IMR-90 (cell line): Measurements from ENCODE around the gene DUSP8. TPM values are rescaled to one million over a fixed set of nuclear protein-coding genes. Genes with fewer than 3 reads are reported as not detected.

Experiments used
- ATAC-seq: fragments of 200-7000 bp; cut with Tn5 transposase; 2 replicates; pipeline ENCODE4 v1.9.1; 2020; ENCODE audit warnings: low read depth, mild to moderate bottlenecking, moderate library complexity
- BruUV-seq: library from RNA; stranded (reverse); fragments of 400-500 nt; replicated peaks from 2 replicates; lab custom pipeline; 2021; lab: Mats Ljungman, UMichigan
- CTCF ChIA-PET: fragments of 300-600 bp; formaldehyde crosslinking; extraction: SDS; loops from one replicate; lab custom pipeline; 2021; ENCODE audit warnings: antibody characterized with exemption; lab: Yijun Ruan, JAX
- POLR2A ChIA-PET: fragments of 300-600 bp; sonication (Branson Sonifier 250); formaldehyde crosslinking; loops from one replicate; lab custom pipeline; 2022; ENCODE audit warnings: antibody characterized with exemption; ENCODE audit not compliant: unreplicated experiment; lab: Charles Lee
- DNase-seq: peaks from one replicate; pipeline ENCODE4 v3.0.0; 2013
- H2AFZ ChIP-seq: replicated peaks from 2 replicates; pipeline ENCODE3; 2013; ENCODE audit warnings: low read length, mild to moderate bottlenecking; ENCODE audit not compliant: poor library complexity
- H2AK5ac ChIP-seq: 2 replicates; pipeline ENCODE4 v1.6.1; 2013; ENCODE audit warnings: low read depth, low read length, inconsistent platforms
- H2AK9ac ChIP-seq: replicated peaks from 2 replicates; pipeline ENCODE3; 2013; ENCODE audit warnings: mild to moderate bottlenecking, low read depth, low read length, moderate library complexity; ENCODE audit not compliant: poor library complexity
- H2BK120ac ChIP-seq: 2 replicates; pipeline ENCODE4 v1.6.1; 2013; ENCODE audit warnings: low read depth, low read length, inconsistent platforms
- H2BK15ac ChIP-seq: 3 replicates; pipeline ENCODE4 v1.6.1; 2013; ENCODE audit warnings: low read depth, low read length, inconsistent platforms
- H2BK20ac ChIP-seq: 2 replicates; pipeline ENCODE4 v1.6.1; 2013; ENCODE audit warnings: low read depth, mild to moderate bottlenecking, inconsistent platforms, low read length, moderate library complexity
- H2BK5ac ChIP-seq: 2 replicates; pipeline ENCODE4 v1.6.1; 2013; ENCODE audit warnings: mild to moderate bottlenecking, low read depth, low read length, inconsistent platforms; ENCODE audit not compliant: poor library complexity, severe bottlenecking
- H3K14ac ChIP-seq: replicated peaks from 2 replicates; pipeline ENCODE4 v1.6.1; 2013; ENCODE audit warnings: low read depth, low read length, inconsistent platforms
- H3K18ac ChIP-seq: 2 replicates; pipeline ENCODE4 v1.6.1; 2013; ENCODE audit warnings: low read depth, low read length, control low read depth
- H3K23ac ChIP-seq: 2 replicates; pipeline ENCODE4 v1.6.1; 2013; ENCODE audit warnings: low read depth, low read length, inconsistent platforms
- H3K27ac ChIP-seq: 2 replicates; pipeline ENCODE4 v1.5.1; 2013; ENCODE audit warnings: mild to moderate bottlenecking, control low read depth, low read length; ENCODE audit not compliant: insufficient read depth
- H3K27me3 ChIP-seq: 2 replicates; pipeline ENCODE4 v1.6.1; 2013; ENCODE audit warnings: low read length; ENCODE audit not compliant: control insufficient read depth, insufficient read depth
- H3K36me3 ChIP-seq: 2 replicates; pipeline ENCODE4 v1.6.1; 2013; ENCODE audit warnings: low read length, mixed read lengths; ENCODE audit not compliant: control insufficient read depth, insufficient read depth
- H3K4ac ChIP-seq: 2 replicates; pipeline ENCODE4 v1.6.1; 2013; ENCODE audit warnings: low read depth, low read length, inconsistent platforms
- H3K4me1 ChIP-seq: 2 replicates; pipeline ENCODE4 v1.6.1; 2013; ENCODE audit warnings: low read length, mixed read lengths; ENCODE audit not compliant: control insufficient read depth, insufficient read depth
- H3K4me2 ChIP-seq: 2 replicates; pipeline ENCODE4 v1.6.1; 2013; ENCODE audit warnings: low read depth, mild to moderate bottlenecking, control low read depth, low read length, moderate library complexity
- H3K4me3 ChIP-seq: 2 replicates; pipeline ENCODE4 v1.5.1; 2013; ENCODE audit warnings: low read depth, mild to moderate bottlenecking, control low read depth, low read length, moderate library complexity; ENCODE audit not compliant: insufficient read depth
- H3K56ac ChIP-seq: 2 replicates; pipeline ENCODE4 v1.6.1; 2013; ENCODE audit warnings: low read length, inconsistent platforms; ENCODE audit not compliant: insufficient read depth; ENCODE audit errors: extremely low read depth
- H3K79me1 ChIP-seq, 2 experiments: 2 replicates each; pipeline ENCODE4 v1.6.1; 2013; ENCODE audit warnings: low read length in 2 of 2, inconsistent platforms in 1 of 2, low read depth in 1 of 2
- H3K9ac ChIP-seq: 2 replicates; pipeline ENCODE4 v1.6.1; 2013; ENCODE audit warnings: low read depth, low read length, control low read depth
- H3K9me1 ChIP-seq: 2 replicates; pipeline ENCODE4 v1.6.1; 2013; ENCODE audit warnings: low read length, inconsistent platforms; ENCODE audit not compliant: insufficient read depth
- H3K9me3 ChIP-seq: 2 replicates; pipeline ENCODE4 v1.6.1; 2013; ENCODE audit warnings: low read length; ENCODE audit not compliant: control insufficient read depth, insufficient read depth
- H4K20me1 ChIP-seq: 2 replicates; pipeline ENCODE4 v1.6.1; 2013; ENCODE audit warnings: low read length, inconsistent platforms; ENCODE audit not compliant: insufficient read depth
- H4K5ac ChIP-seq: 2 replicates; pipeline ENCODE4 v1.6.1; 2013; ENCODE audit warnings: mild to moderate bottlenecking, low read depth, low read length, control low read depth
- H4K8ac ChIP-seq, 2 experiments: 2 replicates each; pipeline ENCODE4 v1.6.1; 2013; ENCODE audit warnings: low read depth in 2 of 2, low read length in 2 of 2, control low read depth in 1 of 2, inconsistent platforms in 1 of 2
- H4K91ac ChIP-seq: 2 replicates; pipeline ENCODE4 v1.6.1; 2013; ENCODE audit warnings: low read depth, low read length, inconsistent platforms; ENCODE audit not compliant: insufficient read depth
- FOS ChIP-seq: fragments of 150-350 bp; IDR thresholded peaks from 2 replicates; pipeline ENCODE4 v1.6.1; 2016; ENCODE audit warnings: low read depth, low read length
- NFE2L2 ChIP-seq: fragments of 150-350 bp; IDR thresholded peaks from 2 replicates; pipeline ENCODE4 v1.6.1; 2016; ENCODE audit warnings: low read depth, mild to moderate bottlenecking, low read length
- WGBS, 2 experiments: methylation state at CpG; one replicate each; pipeline versions ENCODE4 v1.1.5 to v1.1.7; 2013; ENCODE audit warnings: missing lambda C conversion rate in 2 of 2; ENCODE audit not compliant: insufficient read length in 1 of 2; ENCODE audit errors: extremely low coverage in 2 of 2; 5-methylcytosine and 5-hydroxymethylcytosine counted together
- dilution Hi-C: fragments of 300-500 bp; cut with HindIII; formaldehyde crosslinking; loops from one replicate; pipeline ENCODE4 v1.14.3; 2018; ENCODE audit warnings: low sequenced_read_pairs; ENCODE audit not compliant: unreplicated experiment
- in situ Hi-C: fragments of 300-500 bp; cut with MboI; formaldehyde crosslinking; loops from 3 replicates; pipeline ENCODE4 v1.14.3; 2019; ENCODE audit warnings: low sequenced_read_pairs, inconsistent platforms, mixed read lengths
- intact Hi-C: fragments of 100-400 bp; cut with micrococcal nuclease; formaldehyde crosslinking; loops from 2 replicates; pipeline ENCODE4 v1.10.0; 2022
- polyA plus RNA-seq, 3 experiments: library from polyadenylated mRNA; depleted of rRNA; stranded (reverse); fragments of >200 nt; gene quantifications; 2 replicates each; pipeline ENCODE4 v1.2.3, GENCODE V29; 2012; ENCODE audit warnings: low replicate concordance in 1 of 3
- total RNA-seq: library from RNA; depleted of rRNA; stranded (reverse); fragments of >200 nt; gene quantifications from 2 replicates; pipeline ENCODE4 v1.2.3, GENCODE V29; 2012

DUSP8 gene
- total and polyA plus RNA-seq, 2 of the 4 experiments (the other 2 are of a cell fraction), result 0.72 to 4.2 TPM

DNA sequence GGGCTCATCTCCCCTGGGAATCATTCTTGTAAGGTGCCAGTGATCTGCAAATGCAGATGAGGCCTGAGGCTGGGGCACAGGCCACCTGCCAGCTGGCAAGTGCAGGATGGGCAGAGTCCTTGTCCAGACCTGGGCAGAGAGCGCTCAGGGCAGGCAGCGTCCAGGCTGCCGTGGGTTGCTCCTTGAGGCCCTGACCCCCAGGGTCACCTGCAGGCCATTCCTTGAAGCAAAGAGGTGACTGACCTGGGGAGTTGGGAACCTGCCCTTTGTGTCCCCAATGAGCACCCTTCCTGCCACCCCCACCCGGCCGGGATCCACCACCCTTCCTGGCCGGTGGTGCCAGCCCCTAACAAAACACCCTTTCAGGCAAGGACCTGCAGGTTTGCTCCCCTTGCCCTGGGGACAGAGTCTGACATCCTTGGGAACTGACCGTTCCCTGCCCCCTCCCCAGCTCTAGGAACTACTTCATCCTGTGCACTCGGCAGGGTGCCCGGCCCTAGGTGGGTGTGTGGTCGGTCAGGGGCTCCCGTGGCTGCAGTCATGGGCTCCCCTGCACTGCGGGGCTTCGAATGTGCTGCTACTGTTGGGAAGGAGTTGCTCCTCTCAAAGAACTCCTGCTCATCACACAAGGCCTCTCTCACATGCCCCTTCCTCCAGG, 28.3 kb downstream of the DUSP8 start:
- ChIA-PET CTCF (no interaction called here), POLR2A (interaction anchor here (0.6 kb wide), 1 partner anchor 228 kb away, joined by 3 read pairs; no protein-coding TSS in a partner anchor)
- H4K8ac ChIP-seq, result no peak overlapping the region
- H3K18ac ChIP-seq, result no peak overlapping the region
- ATAC-seq (no peak), DNase-seq (no peak)
- H3K4me1 ChIP-seq, result peaks cover 4% of the 10 kb centered on the region; the same call in 1 of the 2 replicates
- no peak overlapping the region for H3K56ac ChIP-seq
- H3K79me1 ChIP-seq, result no peaks in the 10 kb centered on the region
- H3K23ac ChIP-seq, result no peak overlapping the region
- no peak overlapping the region for H2BK5ac ChIP-seq
- in situ Hi-C loops (no loop called here), intact Hi-C loops (no loop called here), dilution Hi-C loops (no loop called here)
- no peak overlapping the region for H2AK5ac ChIP-seq
- no peak overlapping the region for H2BK120ac ChIP-seq
- H4K20me1 ChIP-seq, result 0 out of 2 replicates have a peak, but pooled peaks cover 5% of the 10 kb centered on the region
- H2BK20ac ChIP-seq, result no peak overlapping the region
- H3K4me3 ChIP-seq, result no peak overlapping the region
- H3K36me3 ChIP-seq, result no peaks in the 10 kb centered on the region
- H2AK9ac ChIP-seq, result no peak overlapping the region
- no peak overlapping the region for H4K91ac ChIP-seq
- H2AFZ ChIP-seq, result no peak overlapping the region
- H3K14ac ChIP-seq, result no peak overlapping the region
- no peaks in the 10 kb centered on the region for H3K9me3 ChIP-seq
- H4K5ac ChIP-seq, result no peak overlapping the region
- H2BK15ac ChIP-seq, result no peak overlapping the region
- 70% methylated on average over 4 of the region's 13 CpGs; no CpG with 5 or more reads in 1 of the 2 experiments for WGBS, 2 experiments
- H3K4ac ChIP-seq, result no peak overlapping the region
- H3K9me1 ChIP-seq, result no peaks in the 10 kb centered on the region
- BruUV-seq, result no TSS peak
- TF ChIP-seq NFE2L2 (no peak), FOS (no peak)
- no peak overlapping the region for H3K9ac ChIP-seq
- no peak overlapping the region for H3K27ac ChIP-seq
- H3K4me2 ChIP-seq, result no peak overlapping the region
- peaks cover 69% of the 10 kb centered on the region for H3K27me3 ChIP-seq
